Fibroblast of mammary gland (primary cell): Measurements from ENCODE around the gene NCKAP1.
"Not testable (repeated sequence)": the region's sequence is repeated elsewhere in the genome, so short reads cannot be mapped to it uniquely, and the experiment has no call there.

ENCODE experiments used
- DNase-seq: peaks from one replicate; pipeline ENCODE4 v3.0.0-alpha.2; 2010; ENCODE audit warnings: low read depth
- H3K4me3 ChIP-seq: 2 replicates; pipeline ENCODE4 v1.5.1; 2011; ENCODE audit warnings: low read depth, mild to moderate bottlenecking, low read length, moderate library complexity; ENCODE audit not compliant: control insufficient read depth
- CTCF ChIP-seq: conservative IDR thresholded peaks from 2 replicates; pipeline ENCODE4 v1.5.1; 2011; ENCODE audit warnings: low read depth, low read length, inconsistent platforms; ENCODE audit not compliant: control insufficient read depth, insufficient read depth

The NCKAP1 gene

GRCh38 chr2:183001948-183002347 lies 36.3 kb downstream of the NCKAP1 start:
- DNase-seq: no peak
- TF ChIP-seq CTCF: no peak

GRCh38 chr2:183000846-183001245 lies 37.4 kb downstream of the NCKAP1 start:
- H3K4me3 ChIP-seq: no peak overlapping the region
- no peak for DNase-seq
- no peak for TF ChIP-seq CTCF

More at GRCh38 chr2:183001948-183002347, 36.3 kb downstream of the NCKAP1 start:
- H3K4me3 ChIP-seq: no peak overlapping the region

- no peak for TF ChIP-seq CTCF
- H3K4me3 ChIP-seq: no peak overlapping the region
- DNase-seq: no peak
These were observed 38.8 kb downstream of the NCKAP1 start for GRCh38 chr2:182999348-183000028.

GRCh38 chr2:182994228-182994912 lies 43.9 kb downstream of the NCKAP1 start:
- H3K4me3 ChIP-seq: no peak overlapping the region
- no peak for TF ChIP-seq CTCF
- no peak for DNase-seq

GRCh38 chr2:182982941-182983340 lies 55.3 kb downstream of the NCKAP1 start:
- TF ChIP-seq CTCF: no peak
- DNase-seq: no peak
- H3K4me3 ChIP-seq: no peak overlapping the region

GRCh38 chr2:182981475-182981874 lies 56.8 kb downstream of the NCKAP1 start:
- H3K4me3 ChIP-seq, DNase-seq: not testable (repeated sequence)

- TF ChIP-seq CTCF: no peak
- DNase-seq: no peak
- H3K4me3 ChIP-seq: no peak overlapping the region
These were observed 57.6 kb downstream of the NCKAP1 start for GRCh38 chr2:182980652-182981051.
